ENCODE data around the gene RAB44.

DNA sequence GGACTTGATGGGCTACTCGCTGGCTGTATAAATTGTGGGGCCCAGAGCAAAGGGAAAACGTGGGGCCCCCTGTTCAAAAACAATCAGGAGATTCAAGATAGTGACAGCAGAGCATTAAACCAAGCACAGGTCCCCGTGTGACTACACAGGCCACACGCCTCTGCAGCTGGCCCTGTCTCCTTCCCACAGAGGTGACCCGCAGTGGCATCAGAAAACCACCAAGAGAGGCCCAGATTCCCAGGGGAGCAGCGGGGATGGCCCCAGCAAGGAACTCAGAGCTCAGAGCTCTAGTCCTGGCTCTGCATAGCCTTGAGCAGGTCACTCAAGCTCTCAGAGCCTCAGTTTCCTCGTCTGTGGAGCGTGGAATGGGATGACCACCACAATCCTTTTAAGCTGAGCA, 84.0 kb downstream of the RAB44 start:
- TF ChIP-seq, protein P1, sequence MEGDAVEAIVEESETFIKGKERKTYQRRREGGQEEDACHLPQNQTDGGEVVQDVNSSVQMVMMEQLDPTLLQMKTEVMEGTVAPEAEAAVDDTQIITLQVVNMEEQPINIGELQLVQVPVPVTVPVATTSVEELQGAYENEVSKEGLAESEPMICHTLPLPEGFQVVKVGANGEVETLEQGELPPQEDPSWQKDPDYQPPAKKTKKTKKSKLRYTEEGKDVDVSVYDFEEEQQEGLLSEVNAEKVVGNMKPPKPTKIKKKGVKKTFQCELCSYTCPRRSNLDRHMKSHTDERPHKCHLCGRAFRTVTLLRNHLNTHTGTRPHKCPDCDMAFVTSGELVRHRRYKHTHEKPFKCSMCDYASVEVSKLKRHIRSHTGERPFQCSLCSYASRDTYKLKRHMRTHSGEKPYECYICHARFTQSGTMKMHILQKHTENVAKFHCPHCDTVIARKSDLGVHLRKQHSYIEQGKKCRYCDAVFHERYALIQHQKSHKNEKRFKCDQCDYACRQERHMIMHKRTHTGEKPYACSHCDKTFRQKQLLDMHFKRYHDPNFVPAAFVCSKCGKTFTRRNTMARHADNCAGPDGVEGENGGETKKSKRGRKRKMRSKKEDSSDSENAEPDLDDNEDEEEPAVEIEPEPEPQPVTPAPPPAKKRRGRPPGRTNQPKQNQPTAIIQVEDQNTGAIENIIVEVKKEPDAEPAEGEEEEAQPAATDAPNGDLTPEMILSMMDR (IDR thresholded peaks at IDR 0.05) = no peak
- no peak for TF ChIP-seq POLR2A (IDR thresholded peaks at IDR 0.05)
- no peak for TF ChIP-seq EP300 (IDR thresholded peaks at IDR 0.05)

Data from tibial nerve (tissue), 4 donors.